HL-60 (cell line): Measurements from ENCODE around the gene RALY.

Experiments used
- GABPA ChIP-seq: IDR thresholded peaks from 2 replicates; pipeline ENCODE4 v1.6.1; 2012; ENCODE audit warnings: low read depth
- POLR2AphosphoS5 ChIP-seq: IDR thresholded peaks from 2 replicates; pipeline ENCODE4 v1.6.1; 2012; ENCODE audit warnings: low read depth
- SPI1 ChIP-seq: IDR thresholded peaks from 2 replicates; pipeline ENCODE4 v1.6.1; 2012; ENCODE audit warnings: low read depth, mild to moderate bottlenecking, borderline replicate concordance
- TF ChIP-seq, protein P1 (sequence below): IDR thresholded peaks from one replicate; pipeline ENCODE4 v1.5.1; 2011; ENCODE audit warnings: low read length, control low read depth, inconsistent platforms; ENCODE audit not compliant: insufficient read depth
- TF ChIP-seq, protein P2 (sequence below): IDR thresholded peaks from 2 replicates; pipeline ENCODE4 v1.6.1; 2012; ENCODE audit warnings: low read depth; ENCODE audit not compliant: insufficient replicate concordance

GRCh38 chr20:34001378-34001777, 7.7 kb downstream of the RALY start:
- TF ChIP-seq, protein P1, sequence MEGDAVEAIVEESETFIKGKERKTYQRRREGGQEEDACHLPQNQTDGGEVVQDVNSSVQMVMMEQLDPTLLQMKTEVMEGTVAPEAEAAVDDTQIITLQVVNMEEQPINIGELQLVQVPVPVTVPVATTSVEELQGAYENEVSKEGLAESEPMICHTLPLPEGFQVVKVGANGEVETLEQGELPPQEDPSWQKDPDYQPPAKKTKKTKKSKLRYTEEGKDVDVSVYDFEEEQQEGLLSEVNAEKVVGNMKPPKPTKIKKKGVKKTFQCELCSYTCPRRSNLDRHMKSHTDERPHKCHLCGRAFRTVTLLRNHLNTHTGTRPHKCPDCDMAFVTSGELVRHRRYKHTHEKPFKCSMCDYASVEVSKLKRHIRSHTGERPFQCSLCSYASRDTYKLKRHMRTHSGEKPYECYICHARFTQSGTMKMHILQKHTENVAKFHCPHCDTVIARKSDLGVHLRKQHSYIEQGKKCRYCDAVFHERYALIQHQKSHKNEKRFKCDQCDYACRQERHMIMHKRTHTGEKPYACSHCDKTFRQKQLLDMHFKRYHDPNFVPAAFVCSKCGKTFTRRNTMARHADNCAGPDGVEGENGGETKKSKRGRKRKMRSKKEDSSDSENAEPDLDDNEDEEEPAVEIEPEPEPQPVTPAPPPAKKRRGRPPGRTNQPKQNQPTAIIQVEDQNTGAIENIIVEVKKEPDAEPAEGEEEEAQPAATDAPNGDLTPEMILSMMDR = no peak
- TF ChIP-seq, protein P2, sequence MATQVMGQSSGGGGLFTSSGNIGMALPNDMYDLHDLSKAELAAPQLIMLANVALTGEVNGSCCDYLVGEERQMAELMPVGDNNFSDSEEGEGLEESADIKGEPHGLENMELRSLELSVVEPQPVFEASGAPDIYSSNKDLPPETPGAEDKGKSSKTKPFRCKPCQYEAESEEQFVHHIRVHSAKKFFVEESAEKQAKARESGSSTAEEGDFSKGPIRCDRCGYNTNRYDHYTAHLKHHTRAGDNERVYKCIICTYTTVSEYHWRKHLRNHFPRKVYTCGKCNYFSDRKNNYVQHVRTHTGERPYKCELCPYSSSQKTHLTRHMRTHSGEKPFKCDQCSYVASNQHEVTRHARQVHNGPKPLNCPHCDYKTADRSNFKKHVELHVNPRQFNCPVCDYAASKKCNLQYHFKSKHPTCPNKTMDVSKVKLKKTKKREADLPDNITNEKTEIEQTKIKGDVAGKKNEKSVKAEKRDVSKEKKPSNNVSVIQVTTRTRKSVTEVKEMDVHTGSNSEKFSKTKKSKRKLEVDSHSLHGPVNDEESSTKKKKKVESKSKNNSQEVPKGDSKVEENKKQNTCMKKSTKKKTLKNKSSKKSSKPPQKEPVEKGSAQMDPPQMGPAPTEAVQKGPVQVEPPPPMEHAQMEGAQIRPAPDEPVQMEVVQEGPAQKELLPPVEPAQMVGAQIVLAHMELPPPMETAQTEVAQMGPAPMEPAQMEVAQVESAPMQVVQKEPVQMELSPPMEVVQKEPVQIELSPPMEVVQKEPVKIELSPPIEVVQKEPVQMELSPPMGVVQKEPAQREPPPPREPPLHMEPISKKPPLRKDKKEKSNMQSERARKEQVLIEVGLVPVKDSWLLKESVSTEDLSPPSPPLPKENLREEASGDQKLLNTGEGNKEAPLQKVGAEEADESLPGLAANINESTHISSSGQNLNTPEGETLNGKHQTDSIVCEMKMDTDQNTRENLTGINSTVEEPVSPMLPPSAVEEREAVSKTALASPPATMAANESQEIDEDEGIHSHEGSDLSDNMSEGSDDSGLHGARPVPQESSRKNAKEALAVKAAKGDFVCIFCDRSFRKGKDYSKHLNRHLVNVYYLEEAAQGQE = no peak
- no peak for TF ChIP-seq POLR2AphosphoS5
- TF ChIP-seq SPI1 = no peak
- no peak for TF ChIP-seq GABPA
